Measurements from ENCODE around the gene ERCC1.

The ERCC1 gene

DNA sequence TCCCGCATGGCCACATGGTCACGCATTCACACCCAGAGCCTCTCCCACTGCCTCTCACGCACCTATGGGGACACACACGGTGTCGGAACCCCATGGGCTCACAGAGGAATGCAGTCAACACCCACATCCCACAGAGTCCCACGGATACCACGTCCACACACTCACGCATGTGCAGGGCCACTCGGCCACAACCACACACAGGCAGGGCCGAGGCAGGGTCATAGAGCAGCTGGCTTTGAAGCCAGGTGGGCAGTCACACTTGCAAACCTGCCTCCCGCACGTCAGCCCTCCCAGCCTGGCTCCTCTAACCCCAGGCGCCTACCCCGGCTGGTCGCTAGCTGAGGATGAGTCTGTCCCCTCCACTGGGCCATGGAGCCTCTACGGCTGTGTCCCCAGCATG lies 61.4 kb downstream of the ERCC1 start:
- DNase-seq, result no peak

DNA sequence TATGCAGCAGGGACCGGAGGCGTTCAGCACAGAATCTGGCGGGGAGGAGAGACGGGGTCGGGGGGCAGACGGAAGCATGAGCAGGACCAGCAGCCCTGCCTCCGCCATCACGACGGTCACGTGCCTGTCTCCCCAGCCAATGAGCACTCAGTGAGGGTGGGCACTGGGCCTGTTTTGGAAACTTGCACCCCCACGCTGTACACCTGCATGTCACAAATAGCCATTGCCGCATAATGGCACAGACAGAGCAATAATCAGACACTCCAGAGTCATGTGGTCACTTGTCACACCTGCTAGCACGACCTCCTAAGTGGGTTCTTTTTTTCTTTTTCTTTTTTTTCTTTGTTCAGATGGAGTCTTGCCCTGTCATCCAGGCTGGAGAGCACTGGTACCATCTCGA lies 62.1 kb downstream of the ERCC1 start:
- DNase-seq, result no peak

DNA sequence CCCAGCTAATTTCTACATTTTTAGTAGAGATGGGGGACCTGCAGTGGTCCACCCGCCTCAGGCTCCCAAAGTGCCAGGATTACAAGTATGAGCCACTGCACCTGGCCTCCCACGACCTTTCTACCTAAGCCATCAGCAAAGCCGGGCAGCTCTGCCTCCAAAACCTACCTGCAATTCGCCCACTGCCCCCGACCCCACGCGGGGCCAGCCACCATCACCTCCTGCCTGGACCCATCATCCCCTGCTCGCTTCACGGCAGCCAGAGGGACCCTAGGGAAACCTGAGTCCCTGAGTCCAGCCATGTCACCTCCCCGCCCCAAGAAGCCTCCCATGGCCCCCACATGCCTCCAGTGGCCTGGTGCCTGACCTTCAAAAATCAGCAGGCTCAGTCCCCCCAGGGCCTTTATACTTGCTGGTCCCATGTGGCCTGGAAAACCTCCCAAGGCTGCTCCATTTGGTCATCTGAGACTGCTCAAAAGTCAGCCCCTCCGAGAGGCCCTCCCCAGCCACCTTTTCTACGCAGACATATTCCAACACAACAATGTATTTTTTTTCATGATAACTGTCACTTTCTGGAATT lies 65.4 kb downstream of the ERCC1 start:
- DNase-seq, result no peak

DNA sequence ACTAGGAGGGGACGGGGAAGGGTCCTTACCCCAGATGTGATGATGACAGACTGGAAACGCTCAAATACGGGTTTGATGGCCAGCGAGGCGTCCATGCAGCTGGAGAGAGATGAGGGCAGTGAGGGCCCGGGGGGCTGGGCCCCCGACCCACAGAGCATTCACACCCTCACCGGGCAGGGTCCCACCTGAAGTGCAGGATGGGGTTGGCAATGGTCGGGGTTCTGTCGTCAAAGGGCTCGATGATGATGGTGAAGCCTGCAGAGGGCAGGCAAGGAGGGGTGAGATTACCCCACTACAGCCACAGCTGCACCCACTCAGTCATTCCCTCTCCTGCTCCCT lies 66.3 kb downstream of the ERCC1 start:
- no peak for DNase-seq

Measured in SW 1271 (cell line).